GM12878 (cell line): ENCODE data around the gene CAPN15. TPM values are rescaled to one million over a fixed set of nuclear protein-coding genes. Genes with fewer than 3 reads are reported as not detected.

Source experiments
- ATAC-seq: fragments of 200-7000 bp; cut with Tn5 transposase; 3 replicates; pipeline ENCODE4 v1.9.1; 2020; ENCODE audit warnings: mild to moderate bottlenecking, moderate library complexity
- BruUV-seq: library from RNA; stranded (reverse); fragments of 400-500 nt; replicated peaks from 2 replicates; lab custom pipeline; 2021; lab: Mats Ljungman, UMichigan
- CTCF ChIA-PET: fragments of 300-600 bp; sonication (Branson Sonifier 250); formaldehyde crosslinking; extraction: SDS; loops from one replicate; lab custom pipeline; 2021; ENCODE audit warnings: inconsistent platforms; lab: Yijun Ruan, JAX
- POLR2A ChIA-PET: fragments of 350-600 bp; formaldehyde crosslinking; extraction: SDS; loops from one replicate; lab custom pipeline; 2021; ENCODE audit warnings: inconsistent platforms; lab: Charles Lee
- RAD21 ChIA-PET: fragments of 300-600 bp; sonication (Branson Sonifier 250); formaldehyde crosslinking; loops from one replicate; lab custom pipeline; 2023; ENCODE audit warnings: antibody characterized with exemption; ENCODE audit not compliant: unreplicated experiment; lab: Charles Lee
- SMC1A ChIA-PET: fragments of 300-600 bp; sonication (Branson Sonifier 250); formaldehyde crosslinking; loops from one replicate; lab custom pipeline; 2023; ENCODE audit not compliant: unreplicated experiment, uncharacterized antibody; lab: Charles Lee
- DNase-seq: peaks from one replicate; pipeline ENCODE4 v3.0.0-alpha.2; 2011; ENCODE audit warnings: low read depth, low spot score
- FAIRE-seq: peaks from 3 replicates; lab custom pipeline; 2011; peaks lifted over from hg19 to GRCh38; lab: Jason Lieb, UNC
- H2AFZ ChIP-seq: 2 replicates; pipeline ENCODE4 v1.6.0; 2011; ENCODE audit warnings: low read depth, low read length, control low read depth; ENCODE audit not compliant: control insufficient read depth
- H3K27ac ChIP-seq: 2 replicates; pipeline ENCODE4 v1.5.1; 2011; ENCODE audit warnings: control low read depth; ENCODE audit not compliant: control insufficient read depth, insufficient read depth
- H3K27me3 ChIP-seq, 2 experiments: replicated peaks in 1 of 2; 2 replicates each; pipeline versions ENCODE4 v1.6.0 to v1.6.1; 2011; ENCODE audit warnings: low read length in 1 of 2; ENCODE audit not compliant: control insufficient read depth in 2 of 2, insufficient read depth in 2 of 2
- H3K36me3 ChIP-seq, 2 experiments: 2 replicates each; pipeline ENCODE4 v1.5.1; 2011; ENCODE audit warnings: low read length in 1 of 2; ENCODE audit not compliant: control insufficient read depth in 2 of 2, insufficient read depth in 2 of 2
- H3K4me1 ChIP-seq: 2 replicates; pipeline ENCODE4 v1.6.1; 2011; ENCODE audit warnings: mild to moderate bottlenecking, low read length, moderate library complexity, mixed read lengths; ENCODE audit not compliant: control insufficient read depth, insufficient read depth
- H3K4me2 ChIP-seq: 2 replicates; pipeline ENCODE4 v1.6.0; 2011; ENCODE audit warnings: control low read depth; ENCODE audit not compliant: control insufficient read depth, insufficient read depth
- H3K4me3 ChIP-seq: fragments of 200-600 bp; sonication (generic); 2 replicates; pipeline ENCODE4 v1.5.1; 2016
- H3K79me2 ChIP-seq: 2 replicates; pipeline ENCODE4 v1.6.0; 2011; ENCODE audit warnings: low read length; ENCODE audit not compliant: control insufficient read depth, insufficient read depth
- H3K9ac ChIP-seq: 2 replicates; pipeline ENCODE4 v1.8.0; 2011; ENCODE audit warnings: low read length, control low read depth, mixed read lengths; ENCODE audit not compliant: control insufficient read depth, insufficient read depth
- H3K9me3 ChIP-seq: replicated peaks from 3 replicates; pipeline ENCODE4 v1.5.1; 2011; ENCODE audit warnings: mild to moderate bottlenecking, low read length; ENCODE audit not compliant: control insufficient read depth, insufficient read depth
- H4K20me1 ChIP-seq: 2 replicates; pipeline ENCODE4 v1.6.0; 2011; ENCODE audit not compliant: control insufficient read depth, insufficient read depth
- CBX5 ChIP-seq: sonication (generic); IDR thresholded peaks from 2 replicates; pipeline ENCODE4 v1.6.1; 2016; ENCODE audit warnings: low read depth, moderate library complexity, mild to moderate bottlenecking, inconsistent platforms
- NR2C1 ChIP-seq: fragments of 450-650 bp; IDR thresholded peaks from 2 replicates; pipeline ENCODE4 v1.6.1; 2017; ENCODE audit warnings: antibody characterized with exemption, mild to moderate bottlenecking, moderate library complexity
- POLR2A ChIP-seq: IDR thresholded peaks from 2 replicates; pipeline ENCODE4 v1.6.1; 2011; ENCODE audit warnings: low read depth, mild to moderate bottlenecking, low read length
- POU2F2 ChIP-seq: IDR thresholded peaks from 3 replicates; pipeline ENCODE4 v1.6.1; 2011; ENCODE audit warnings: low read depth, mild to moderate bottlenecking, low read length, borderline replicate concordance
- WGBS: methylation state at CpG from one replicate; pipeline ENCODE4 v1.1.6; 2016; ENCODE audit warnings: low lambda C conversion rate; ENCODE audit not compliant: insufficient replicate concordance, insufficient coverage; ENCODE audit errors: missing lambda C conversion rate; 5-methylcytosine and 5-hydroxymethylcytosine counted together
- in situ Hi-C: fragments of 300-500 bp; cut with MboI; formaldehyde crosslinking; loops from 9 replicates; pipeline ENCODE4 v1.14.3; 2018; ENCODE audit warnings: mixed read lengths
- intact Hi-C: fragments of 100-400 bp; cut with micrococcal nuclease; formaldehyde crosslinking; loops from one replicate; pipeline ENCODE4 v1.14.2; 2022; ENCODE audit not compliant: unreplicated experiment
- polyA plus RNA-seq, 11 experiments: library from polyadenylated mRNA; depleted of rRNA in 4 of 11; unstranded in 6 of 11; stranded (reverse) in 5 of 11; fragments of >200 nt; fragmentation: Nextera tagmentation in 4 of 11; fragmentation: Illumina TruSeq in 1 of 11; extraction: Ambion mirVana in 4 of 11; extraction: Trizol in 1 of 11; gene quantifications; 1 replicate in 1 of 11; 2 replicates in 10 of 11; pipeline versions ENCODE4 v1.2.1 to v1.2.3, GENCODE V29; 2011 to 2016; ENCODE audit warnings: inconsistent platforms in 2 of 11, missing spikeins in 2 of 11, low read depth in 1 of 11
- total RNA-seq, 4 experiments: library from RNA; depleted of rRNA in 3 of 4; stranded (reverse); fragments of >200 nt in 3 of 4; fragmentation: Illumina TruSeq in 1 of 4; extraction: Trizol in 1 of 4; gene quantifications; 2 replicates each; pipeline versions ENCODE4 v1.2.1 to v1.2.3, GENCODE V29; 2013 to 2021
- TF ChIP-seq, protein P1 (sequence below): fragments of 450-650 bp; IDR thresholded peaks from 2 replicates; pipeline ENCODE4 v1.6.1; 2017; ENCODE audit warnings: borderline replicate concordance
- TF ChIP-seq, protein P2 (sequence below): fragments of 450-650 bp; formaldehyde crosslinking; IDR thresholded peaks from 2 replicates; pipeline ENCODE4 v1.5.0; 2022; ENCODE audit warnings: mild to moderate bottlenecking, missing genetic modification characterization

The CAPN15 gene
- total and polyA plus RNA-seq, 10 of the 15 experiments (the other 5 are each of a cell fraction or from before 2014, with no cell fraction given) = 0.40 to 78.5 (median 8.3) TPM

DNA sequence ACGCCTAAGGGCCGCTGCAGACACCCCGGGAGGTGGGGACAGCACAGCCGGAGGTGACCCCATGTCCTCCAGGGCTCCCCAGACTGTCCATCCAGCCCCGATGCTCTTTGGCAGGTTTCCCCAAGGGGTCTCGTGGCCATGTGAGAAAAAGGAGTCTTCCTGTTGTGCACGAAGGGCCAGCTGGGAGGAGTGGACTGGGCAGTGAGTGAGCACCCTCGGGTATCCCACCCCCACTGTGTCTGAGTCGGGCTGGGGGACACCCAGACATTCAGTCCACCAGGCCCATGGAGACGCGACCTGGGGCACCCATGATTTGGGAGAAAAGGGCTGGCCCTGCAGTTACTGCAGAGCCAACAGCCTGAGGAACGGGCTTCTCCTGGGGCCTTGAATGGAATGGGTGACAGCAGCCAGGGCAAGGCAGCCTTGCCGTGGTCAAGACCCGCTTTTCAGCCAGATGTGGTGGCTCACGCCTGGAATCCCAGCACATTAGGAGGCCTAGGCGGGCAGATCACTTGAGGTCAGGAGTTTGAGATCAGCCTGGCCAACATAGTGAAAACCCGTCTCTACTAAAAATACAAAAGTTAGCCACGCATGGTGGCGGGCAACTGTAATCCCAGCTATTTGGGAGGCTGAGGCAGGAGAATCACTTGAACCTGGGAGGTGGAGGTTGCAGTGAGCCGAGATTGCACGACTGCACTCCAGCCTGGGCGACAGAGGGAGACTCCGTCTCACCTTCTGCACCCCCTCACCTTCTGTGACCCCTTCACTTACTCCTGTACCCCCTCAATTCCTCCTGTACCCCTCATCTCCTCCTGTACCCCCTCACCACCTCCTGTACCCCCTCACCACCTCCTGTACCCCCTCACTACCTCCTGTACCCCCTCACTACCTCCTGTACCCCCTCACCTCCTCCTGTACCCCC is 24.1 kb upstream of the CAPN15 start:
- Histone ChIP-seq H2AFZ (no peak overlapping the region), H3K27ac (no peak overlapping the region), H3K4me2 (no peak overlapping the region), H3K4me3 (no peak overlapping the region), H3K4me1 (no peaks in the 10 kb centered on the region), H3K9ac (no peak overlapping the region), H4K20me1 (no peaks in the 10 kb centered on the region), H3K79me2 (no peaks in the 10 kb centered on the region), H3K9me3 (no peaks in the 10 kb centered on the region), H3K36me3 (no peaks in the 10 kb centered on the region; a peak in 3 of 4 replicates), H3K27me3 (no peaks in the 10 kb centered on the region)
- 82% methylated on average over 23 of the region's 23 CpGs for WGBS
- intact Hi-C loops (no loop called here), in situ Hi-C loops (no loop called here)
- FAIRE-seq (no peak), DNase-seq (no peak), ATAC-seq (no peak)
- RAD21 ChIA-PET = no interaction called here
- TF ChIP-seq POU2F2 (no peak), NR2C1 (no peak)
- BruUV-seq = no TSS peak
- POLR2A ChIA-PET = no interaction called here
- SMC1A ChIA-PET = no interaction called here
- CTCF ChIA-PET = no interaction called here

DNA sequence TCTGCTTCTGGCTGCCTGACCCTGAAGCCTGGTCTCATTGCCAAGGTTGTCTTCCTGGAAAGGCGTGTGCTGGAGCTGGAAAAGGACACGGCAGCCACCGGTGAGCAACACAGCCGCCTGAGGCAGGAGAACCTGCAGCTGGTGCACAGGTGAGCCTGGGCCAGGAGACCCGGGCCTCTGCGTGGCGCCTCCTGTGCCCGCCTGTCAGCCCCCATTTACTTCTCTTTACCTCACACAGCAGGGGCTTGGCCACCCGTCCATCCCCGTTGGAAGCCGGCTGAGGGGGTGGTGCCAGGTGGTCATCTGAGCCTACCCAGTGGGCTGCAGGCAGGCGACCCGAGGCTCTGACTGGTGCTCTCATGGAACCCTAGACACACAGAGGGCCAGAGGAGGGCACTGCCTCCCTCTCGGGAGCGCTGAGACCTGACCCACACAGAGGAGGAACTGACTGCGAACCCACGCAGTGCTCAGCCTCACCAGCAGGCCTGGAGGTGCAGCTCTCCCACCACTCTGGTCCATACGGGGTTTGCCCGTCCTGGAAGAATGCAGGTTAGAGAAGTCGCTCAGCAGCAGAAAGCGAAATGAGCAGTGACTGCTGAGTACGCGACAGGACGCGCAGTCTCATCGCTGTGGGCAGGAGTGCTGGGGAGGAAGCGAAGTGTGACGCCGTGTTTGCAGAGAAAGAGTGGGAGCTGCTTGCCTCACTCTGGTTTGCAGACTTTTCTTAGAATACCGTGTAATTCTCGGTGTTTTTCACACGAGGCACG is 21.9 kb upstream of the CAPN15 start:
- ChIA-PET POLR2A (no interaction called here), SMC1A (no interaction called here), CTCF (no interaction called here), RAD21 (no interaction called here)
- Histone ChIP-seq H3K4me2 (no peak overlapping the region), H2AFZ (no peak overlapping the region), H3K27ac (no peak overlapping the region), H3K4me1 (no peaks in the 10 kb centered on the region), H4K20me1 (no peaks in the 10 kb centered on the region), H3K4me3 (no peak overlapping the region), H3K9ac (no peak overlapping the region), H3K27me3 (no peaks in the 10 kb centered on the region), H3K36me3 (no peaks in the 10 kb centered on the region), H3K79me2 (no peaks in the 10 kb centered on the region), H3K9me3 (no peaks in the 10 kb centered on the region)
- FAIRE-seq (no peak), ATAC-seq (no peak), DNase-seq (no peak)
- TF ChIP-seq, protein P1, sequence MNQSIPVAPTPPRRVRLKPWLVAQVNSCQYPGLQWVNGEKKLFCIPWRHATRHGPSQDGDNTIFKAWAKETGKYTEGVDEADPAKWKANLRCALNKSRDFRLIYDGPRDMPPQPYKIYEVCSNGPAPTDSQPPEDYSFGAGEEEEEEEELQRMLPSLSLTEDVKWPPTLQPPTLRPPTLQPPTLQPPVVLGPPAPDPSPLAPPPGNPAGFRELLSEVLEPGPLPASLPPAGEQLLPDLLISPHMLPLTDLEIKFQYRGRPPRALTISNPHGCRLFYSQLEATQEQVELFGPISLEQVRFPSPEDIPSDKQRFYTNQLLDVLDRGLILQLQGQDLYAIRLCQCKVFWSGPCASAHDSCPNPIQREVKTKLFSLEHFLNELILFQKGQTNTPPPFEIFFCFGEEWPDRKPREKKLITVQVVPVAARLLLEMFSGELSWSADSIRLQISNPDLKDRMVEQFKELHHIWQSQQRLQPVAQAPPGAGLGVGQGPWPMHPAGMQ = no peak
- TF ChIP-seq, protein P2, sequence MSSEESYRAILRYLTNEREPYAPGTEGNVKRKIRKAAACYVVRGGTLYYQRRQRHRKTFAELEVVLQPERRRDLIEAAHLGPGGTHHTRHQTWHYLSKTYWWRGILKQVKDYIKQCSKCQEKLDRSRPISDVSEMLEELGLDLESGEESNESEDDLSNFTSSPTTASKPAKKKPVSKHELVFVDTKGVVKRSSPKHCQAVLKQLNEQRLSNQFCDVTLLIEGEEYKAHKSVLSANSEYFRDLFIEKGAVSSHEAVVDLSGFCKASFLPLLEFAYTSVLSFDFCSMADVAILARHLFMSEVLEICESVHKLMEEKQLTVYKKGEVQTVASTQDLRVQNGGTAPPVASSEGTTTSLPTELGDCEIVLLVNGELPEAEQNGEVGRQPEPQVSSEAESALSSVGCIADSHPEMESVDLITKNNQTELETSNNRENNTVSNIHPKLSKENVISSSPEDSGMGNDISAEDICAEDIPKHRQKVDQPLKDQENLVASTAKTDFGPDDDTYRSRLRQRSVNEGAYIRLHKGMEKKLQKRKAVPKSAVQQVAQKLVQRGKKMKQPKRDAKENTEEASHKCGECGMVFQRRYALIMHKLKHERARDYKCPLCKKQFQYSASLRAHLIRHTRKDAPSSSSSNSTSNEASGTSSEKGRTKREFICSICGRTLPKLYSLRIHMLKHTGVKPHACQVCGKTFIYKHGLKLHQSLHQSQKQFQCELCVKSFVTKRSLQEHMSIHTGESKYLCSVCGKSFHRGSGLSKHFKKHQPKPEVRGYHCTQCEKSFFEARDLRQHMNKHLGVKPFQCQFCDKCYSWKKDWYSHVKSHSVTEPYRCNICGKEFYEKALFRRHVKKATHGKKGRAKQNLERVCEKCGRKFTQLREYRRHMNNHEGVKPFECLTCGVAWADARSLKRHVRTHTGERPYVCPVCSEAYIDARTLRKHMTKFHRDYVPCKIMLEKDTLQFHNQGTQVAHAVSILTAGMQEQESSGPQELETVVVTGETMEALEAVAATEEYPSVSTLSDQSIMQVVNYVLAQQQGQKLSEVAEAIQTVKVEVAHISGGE (CRISPR knock-in tag) = no peak
- TF ChIP-seq CBX5 (no peak), POLR2A (peak; percentile 29; the same call in 1 of the 2 replicates)
- no TSS peak for BruUV-seq
- 95% methylated on average over 33 of the region's 33 CpGs for WGBS
- intact Hi-C loops (no loop called here), in situ Hi-C loops (no loop called here)
